ENCODE results near the gene LRRC59. TPM values are rescaled to one million over a fixed set of nuclear protein-coding genes. Genes with fewer than 3 reads are reported as not detected.

LRRC59 gene
- total RNA-seq, 1 donor from 2014 or later: 113 TPM

- intact Hi-C loops (cut with micrococcal nuclease): no loop called here
- Mint-ChIP-seq H3K4me1 (ENCODE audit: low read depth) (peaks cover 12% of the 10 kb centered on the region), H3K36me3 (ENCODE audit: low read depth) (peaks cover 5% of the 10 kb centered on the region), H3K9me3 (no peaks in the 10 kb centered on the region), H3K27ac (no peak overlapping the region), H3K4me3 (no peak overlapping the region), H3K27me3 (ENCODE audit: insufficient read depth) (no peaks in the 10 kb centered on the region)
- DNase-seq (ENCODE audit: low spot score): no peak
Observed at GRCh38 chr17:50352693-50353599, 44.4 kb downstream of the LRRC59 start.

- DNase-seq (ENCODE audit: low spot score): no peak
Observed at GRCh38 chr17:50352072-50352692, 45.1 kb downstream of the LRRC59 start.

GRCh38 chr17:50350733-50351132, 46.6 kb downstream of the LRRC59 start:
- H3K27me3 Mint-ChIP-seq (ENCODE audit: insufficient read depth): no peaks in the 10 kb centered on the region
- peaks cover 5% of the 10 kb centered on the region for H3K36me3 Mint-ChIP-seq (ENCODE audit: low read depth)
- no peak overlapping the region for H3K4me3 Mint-ChIP-seq
- intact Hi-C loops (cut with micrococcal nuclease): no loop called here
- no peak for DNase-seq (ENCODE audit: low spot score)
- no peaks in the 10 kb centered on the region for H3K9me3 Mint-ChIP-seq
- peaks cover 25% of the 10 kb centered on the region for H3K4me1 Mint-ChIP-seq (ENCODE audit: low read depth)
- H3K27ac Mint-ChIP-seq: peak overlapping the region; percentile 2

More at GRCh38 chr17:50352072-50352692, 45.1 kb downstream of the LRRC59 start:
- Mint-ChIP-seq H3K9me3 (no peaks in the 10 kb centered on the region), H3K36me3 (ENCODE audit: low read depth) (peaks cover 5% of the 10 kb centered on the region), H3K27me3 (ENCODE audit: insufficient read depth) (no peaks in the 10 kb centered on the region), H3K27ac (no peak overlapping the region), H3K4me3 (no peak overlapping the region), H3K4me1 (ENCODE audit: low read depth) (peaks cover 18% of the 10 kb centered on the region)
- intact Hi-C loops (cut with micrococcal nuclease): no loop called here

GRCh38 chr17:50349243-50349600, 48.1 kb downstream of the LRRC59 start:
- H3K4me3 Mint-ChIP-seq: peak overlapping the region; percentile 66

GRCh38 chr17:50348522-50349242, 48.6 kb downstream of the LRRC59 start:
- no peak for DNase-seq (ENCODE audit: low spot score)
- Mint-ChIP-seq H3K4me3 (peak overlapping the region; percentile 66), H3K9me3 (no peaks in the 10 kb centered on the region), H3K36me3 (ENCODE audit: low read depth) (peaks cover 5% of the 10 kb centered on the region), H3K4me1 (ENCODE audit: low read depth) (peaks cover 39% of the 10 kb centered on the region), H3K27me3 (ENCODE audit: insufficient read depth) (no peaks in the 10 kb centered on the region), H3K27ac (peak overlapping the region; percentile 12)
- intact Hi-C loops (cut with micrococcal nuclease): no loop called here

More at GRCh38 chr17:50349243-50349600, 48.1 kb downstream of the LRRC59 start:
- peaks cover 39% of the 10 kb centered on the region for H3K4me1 Mint-ChIP-seq (ENCODE audit: low read depth)
- no peaks in the 10 kb centered on the region for H3K9me3 Mint-ChIP-seq
- intact Hi-C loops (cut with micrococcal nuclease): no loop called here
- peaks cover 5% of the 10 kb centered on the region for H3K36me3 Mint-ChIP-seq (ENCODE audit: low read depth)
- DNase-seq (ENCODE audit: low spot score): no peak
- H3K27ac Mint-ChIP-seq: peak overlapping the region; percentile 12
- H3K27me3 Mint-ChIP-seq (ENCODE audit: insufficient read depth): no peaks in the 10 kb centered on the region

GRCh38 chr17:50347894-50348291, 49.4 kb downstream of the LRRC59 start:
- DNase-seq (ENCODE audit: low spot score): no peak
- Mint-ChIP-seq H3K9me3 (no peaks in the 10 kb centered on the region), H3K4me3 (peak overlapping the region; percentile 94), H3K4me1 (ENCODE audit: low read depth) (peaks cover 39% of the 10 kb centered on the region), H3K27ac (peak overlapping the region; percentile 68), H3K27me3 (ENCODE audit: insufficient read depth) (no peaks in the 10 kb centered on the region), H3K36me3 (ENCODE audit: low read depth) (peaks cover 5% of the 10 kb centered on the region)
- intact Hi-C loops (cut with micrococcal nuclease): no loop called here

GRCh38 chr17:50347117-50347893, 50.0 kb downstream of the LRRC59 start:
- H3K4me1 Mint-ChIP-seq (ENCODE audit: low read depth): peaks cover 39% of the 10 kb centered on the region
- intact Hi-C loops (cut with micrococcal nuclease): no loop called here
- peak overlapping the region; percentile 94 for H3K4me3 Mint-ChIP-seq
- H3K27ac Mint-ChIP-seq: peak overlapping the region; percentile 68
- DNase-seq (ENCODE audit: low spot score): no peak
- H3K27me3 Mint-ChIP-seq (ENCODE audit: insufficient read depth): no peaks in the 10 kb centered on the region
- no peaks in the 10 kb centered on the region for H3K9me3 Mint-ChIP-seq
- peaks cover 5% of the 10 kb centered on the region for H3K36me3 Mint-ChIP-seq (ENCODE audit: low read depth)

- Mint-ChIP-seq H3K27me3 (ENCODE audit: insufficient read depth) (peaks cover 2% of the 10 kb centered on the region), H3K4me3 (peak overlapping the region; percentile 94), H3K36me3 (ENCODE audit: low read depth) (peaks cover under 1% of the 10 kb centered on the region), H3K27ac (peak overlapping the region; percentile 78), H3K9me3 (no peaks in the 10 kb centered on the region), H3K4me1 (ENCODE audit: low read depth) (peaks cover 39% of the 10 kb centered on the region)
- intact Hi-C loops (cut with micrococcal nuclease): loop anchor here (1.0 kb wide), 2 partner anchors 51 to 146 kb away; partner anchors contain the start of gene LRRC59
- peak; percentile 41 for DNase-seq (ENCODE audit: low spot score)
Observed at GRCh38 chr17:50346313-50347116, 50.8 kb downstream of the LRRC59 start.

GRCh38 chr17:50345432-50346312, 51.7 kb downstream of the LRRC59 start, which contains the start of gene XYLT2:
TSS of gene XYLT2 (plus strand) at chr17:50346126. CDS start at chr17:50346141, 15 bp downstream.
- DNase-seq (ENCODE audit: low spot score): peak; percentile 87
- peaks cover 4% of the 10 kb centered on the region for H3K27me3 Mint-ChIP-seq (ENCODE audit: insufficient read depth)
- intact Hi-C loops (cut with micrococcal nuclease): loop anchor here (1.0 to 2.0 kb wide), 4 partner anchors 27 to 145 kb away; partner anchors contain the start of gene LRRC59
- peaks cover 39% of the 10 kb centered on the region for H3K4me1 Mint-ChIP-seq (ENCODE audit: low read depth)
- no peaks in the 10 kb centered on the region for H3K36me3 Mint-ChIP-seq (ENCODE audit: low read depth)
- peak within 1 kb of the TSS; percentile 95 for H3K27ac Mint-ChIP-seq
- H3K4me3 Mint-ChIP-seq: peak within 1 kb of the TSS; percentile 94
- no peaks in the 10 kb centered on the region for H3K9me3 Mint-ChIP-seq

GRCh38 chr17:50344731-50345365, 52.5 kb downstream of the LRRC59 start:
- H3K27ac Mint-ChIP-seq: peak overlapping the region; percentile 73
- no peaks in the 10 kb centered on the region for H3K9me3 Mint-ChIP-seq
- DNase-seq (ENCODE audit: low spot score): no peak
- peaks cover 10% of the 10 kb centered on the region for H3K27me3 Mint-ChIP-seq (ENCODE audit: insufficient read depth)
- peaks cover 39% of the 10 kb centered on the region for H3K4me1 Mint-ChIP-seq (ENCODE audit: low read depth)
- H3K4me3 Mint-ChIP-seq: peak overlapping the region; percentile 72
- no peaks in the 10 kb centered on the region for H3K36me3 Mint-ChIP-seq (ENCODE audit: low read depth)
- intact Hi-C loops (cut with micrococcal nuclease): loop anchor here (1.0 to 2.0 kb wide), 2 partner anchors 27 to 36 kb away; no protein-coding TSS in a partner anchor

All from activated T-helper 1 cell treated with anti-CD3 and anti-CD28 coated beads, Interleukin-12 subunit alpha, Interleukin-12 subunit beta, Interleukin-2, Interleukin-4 antibody, amounts not matched to agents 30 ng/mL and 10 ng/mL and 1 ng/mL, durations not matched to agents 14 hours and 24 hours and 36 hours (primary cell).